ENCODE measurements around the gene TMEM161B. TPM values are rescaled to one million over a fixed set of nuclear protein-coding genes. Genes with fewer than 3 reads are reported as not detected.

TMEM161B gene
- total RNA-seq, result 10 to 100 TPM; 15.0 to 22.1 (median 17.0) TPM
- polyA plus RNA-seq, result 1 to 10 TPM; 4.8 to 9.2 (median 5.5) TPM

GRCh38 chr5:88268385-88269184 lies at the start of gene TMEM161B:
TMEM161B (minus strand) TSS chr5:88268845; CDS start chr5:88268723, 122 bp downstream.
- Histone ChIP-seq H3K4me3 (peak within 1 kb of the TSS; percentile 64 to 81 (median 80)), H3K9me3 (no peaks in the 10 kb centered on the region), H3K4me1 (peaks cover 0 to 29% (median 26%) of the 10 kb centered on the region in 4 donors), H3K27me3 (no peaks in the 10 kb centered on the region), H3K27ac (peak within 1 kb of the TSS; percentile 73 to 77 (median 76)), H3K36me3 (no peaks in the 10 kb centered on the region)
- 0 to 1% methylated on average over 45 to 46 of the region's 46 CpGs for WGBS, 2 donors
- intact Hi-C loops (cut with DNase I), result loop anchor here (5.0 to 10.0 kb wide), 3 partner anchors 121 to 1001 kb away; partner anchors contain the start of gene RASA1
- peak; percentile 94 for DNase-seq
- TF ChIP-seq CTCF (IDR thresholded peaks at IDR 0.05) (no peak), POLR2A (IDR thresholded peaks at IDR 0.05) (peak; percentile 17 to 26), POLR2AphosphoS5 (IDR thresholded peaks at IDR 0.05) (peak; percentile 50 to 71 (median 68)), EP300 (IDR thresholded peaks at IDR 0.05) (no peak)

- Histone ChIP-seq H3K36me3 (no peaks in the 10 kb centered on the region), H3K9me3 (no peaks in the 10 kb centered on the region), H3K27me3 (no peaks in the 10 kb centered on the region), H3K27ac (no peak overlapping the region), H3K4me3 (no peak overlapping the region), H3K4me1 (no peaks in the 10 kb centered on the region)
- TF ChIP-seq POLR2A (IDR thresholded peaks at IDR 0.05), result no peak
- no peak for TF ChIP-seq EP300 (IDR thresholded peaks at IDR 0.05)
- TF ChIP-seq POLR2AphosphoS5 (IDR thresholded peaks at IDR 0.05), result no peak
- no peak for TF ChIP-seq CTCF (IDR thresholded peaks at IDR 0.05)
- WGBS, 2 donors, result 52 to 61% methylated on average over 2 of the region's 2 CpGs
- no peak for DNase-seq
- intact Hi-C loops (cut with DNase I), result no loop called here
Observed at GRCh38 chr5:88304356-88304755, 35.7 kb upstream of the TMEM161B start.

GRCh38 chr5:88298425-88298824 lies 29.8 kb upstream of the TMEM161B start:
- Histone ChIP-seq H3K27ac (no peak overlapping the region), H3K27me3 (no peaks in the 10 kb centered on the region), H3K4me1 (no peaks in the 10 kb centered on the region), H3K4me3 (no peak overlapping the region), H3K9me3 (no peaks in the 10 kb centered on the region), H3K36me3 (no peaks in the 10 kb centered on the region)
- TF ChIP-seq POLR2AphosphoS5 (IDR thresholded peaks at IDR 0.05) (no peak), POLR2A (IDR thresholded peaks at IDR 0.05) (no peak), CTCF (IDR thresholded peaks at IDR 0.05) (no peak), EP300 (IDR thresholded peaks at IDR 0.05) (no peak)
- intact Hi-C loops (cut with DNase I), result no loop called here
- DNase-seq, result no peak

GRCh38 chr5:88290801-88291200 lies 22.2 kb upstream of the TMEM161B start:
- Histone ChIP-seq H3K9me3 (no peaks in the 10 kb centered on the region), H3K27ac (no peak overlapping the region), H3K4me3 (no peak overlapping the region), H3K27me3 (no peaks in the 10 kb centered on the region), H3K36me3 (peaks cover 0 to 5% (median 0%) of the 10 kb centered on the region in 4 donors), H3K4me1 (no peaks in the 10 kb centered on the region)
- DNase-seq, result no peak
- WGBS, 2 donors, result 90 to 92% methylated on average over 3 of the region's 3 CpGs
- TF ChIP-seq EP300 (IDR thresholded peaks at IDR 0.05), result no peak
- no peak for TF ChIP-seq POLR2AphosphoS5 (IDR thresholded peaks at IDR 0.05)
- no peak for TF ChIP-seq CTCF (IDR thresholded peaks at IDR 0.05)
- TF ChIP-seq POLR2A (IDR thresholded peaks at IDR 0.05), result no peak
- intact Hi-C loops (cut with DNase I), result no loop called here
